Choroid plexus epithelial cell (primary cell): Measurements from ENCODE around the gene PRICKLE2.
A peak's percentile ranks its signal among the peaks of the same experiment; 100 is the strongest.

ENCODE experiments used
- DNase-seq: peaks from one replicate; pipeline ENCODE4 v3.0.0-alpha.2; 2010; ENCODE audit warnings: low read depth
- H3K4me3 ChIP-seq: 2 replicates; pipeline ENCODE4 v1.5.1; 2011; ENCODE audit warnings: low read depth, mild to moderate bottlenecking, control low read depth, low read length, moderate library complexity
- CTCF ChIP-seq: conservative IDR thresholded peaks from 2 replicates; pipeline ENCODE4 v1.5.1; 2011; ENCODE audit warnings: low read depth, mild to moderate bottlenecking, control low read depth, inconsistent platforms, low read length, moderate library complexity

Gene PRICKLE2

GRCh38 chr3:64268926-64269325 lies 43.7 kb upstream of the PRICKLE2 start:
- TF ChIP-seq CTCF: no peak
- no peak overlapping the region for H3K4me3 ChIP-seq
- DNase-seq: no peak

- H3K4me3 ChIP-seq: peak overlapping the region; percentile 74
- DNase-seq: peak; percentile 76
- TF ChIP-seq CTCF: no peak
These were observed 42.7 kb upstream of the PRICKLE2 start for GRCh38 chr3:64267721-64268604.

GRCh38 chr3:64266983-64267382 lies 41.7 kb upstream of the PRICKLE2 start:
- no peak for DNase-seq
- TF ChIP-seq CTCF: no peak
- H3K4me3 ChIP-seq: peak overlapping the region; percentile 74

- peak overlapping the region; percentile 74 for H3K4me3 ChIP-seq
- DNase-seq: peak; percentile 88
- no peak for TF ChIP-seq CTCF
These were observed 41.0 kb upstream of the PRICKLE2 start for GRCh38 chr3:64266065-64266931.

- DNase-seq: no peak
- H3K4me3 ChIP-seq: peak overlapping the region; percentile 74
- no peak for TF ChIP-seq CTCF
These were observed 40.4 kb upstream of the PRICKLE2 start for GRCh38 chr3:64265646-64266045.

- no peak for TF ChIP-seq CTCF
- peak overlapping the region; percentile 5 for H3K4me3 ChIP-seq
- peak; percentile 68 for DNase-seq
These were observed 39.3 kb upstream of the PRICKLE2 start for GRCh38 chr3:64264501-64265109.
